ENCODE results near the gene CREG1. TPM values are rescaled to one million over a fixed set of nuclear protein-coding genes. Genes with fewer than 3 reads are reported as not detected.

Gene CREG1
- total RNA-seq, 1 experiment from 2014 or later: 102 TPM

GRCh38 chr1:167504467-167504827 lies 49.1 kb downstream of the CREG1 start:
- Histone ChIP-seq H3K4me3 (ENCODE audit: low read length) (no peak overlapping the region), H3K79me2 (ENCODE audit: low read length) (no peaks in the 10 kb centered on the region), H3K9me3 (ENCODE audit: low read length) (no peaks in the 10 kb centered on the region), H3K27ac (ENCODE audit: low read length) (peak overlapping the region; percentile 97), H3K27me3 (ENCODE audit: low read length) (no peaks in the 10 kb centered on the region), H2AFZ (ENCODE audit: low read length) (no peak overlapping the region), H3K4me1 (ENCODE audit: low read length) (peaks cover 62% of the 10 kb centered on the region), H3K9ac (ENCODE audit: low read length) (no peak overlapping the region), H3K36me3 (ENCODE audit: insufficient read depth, low read length) (no peaks in the 10 kb centered on the region), H3K9me2 (replicated peaks; ENCODE audit: insufficient read depth, low read length) (no peaks in the 10 kb centered on the region), H4K20me1 (ENCODE audit: insufficient read depth, low read depth, low read length) (no peaks in the 10 kb centered on the region), H3K4me2 (ENCODE audit: low read depth, low read length, poor library complexity, severe bottlenecking) (no peak overlapping the region)
- DNase-seq: no peak

DNA sequence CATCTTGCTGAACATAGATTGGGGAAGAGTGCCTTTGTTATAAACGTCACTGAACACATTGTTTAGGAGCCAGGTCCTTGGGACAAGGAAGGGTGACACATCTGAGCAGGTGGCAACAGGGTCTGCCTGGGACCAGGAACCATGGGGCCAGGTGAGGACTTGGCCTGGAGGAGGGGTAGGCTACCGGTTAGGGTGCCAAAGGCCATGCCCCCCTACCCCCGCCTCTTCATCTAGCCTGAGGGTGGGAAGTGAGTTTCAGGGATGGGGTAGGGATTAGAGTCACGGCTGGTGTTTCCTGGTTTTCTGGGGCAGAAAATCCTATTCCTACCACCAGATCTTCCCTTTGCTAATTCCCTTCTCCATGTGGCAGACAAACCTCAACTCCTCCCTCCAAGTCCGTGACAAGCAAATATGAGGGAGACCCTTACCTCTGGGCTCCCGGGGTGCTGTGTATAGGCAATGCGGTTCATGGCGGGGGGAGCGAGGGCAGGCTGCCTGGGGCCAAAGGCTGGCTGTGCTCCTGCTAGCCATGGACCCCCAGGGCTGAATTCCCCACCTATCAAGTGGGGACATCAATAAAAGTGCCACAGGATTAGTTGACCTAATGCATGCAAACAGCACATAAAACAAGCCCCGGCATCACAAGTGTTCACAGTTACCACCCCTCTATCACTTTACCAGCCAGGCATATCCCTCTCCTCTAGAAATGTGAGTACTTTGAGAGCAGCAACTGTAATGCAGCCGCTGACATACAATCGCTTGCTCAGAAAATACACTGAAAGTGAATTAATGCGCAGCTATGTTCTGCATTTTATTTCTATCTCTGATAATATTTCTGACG lies 49.7 kb downstream of the CREG1 start:
- peak overlapping the region; percentile 97 for H3K27ac ChIP-seq (ENCODE audit: low read length)
- H3K4me1 ChIP-seq (ENCODE audit: low read length): peaks cover 68% of the 10 kb centered on the region
- no peak overlapping the region for H3K4me3 ChIP-seq (ENCODE audit: low read length)
- H3K9ac ChIP-seq (ENCODE audit: low read length): no peak overlapping the region
- H4K20me1 ChIP-seq (ENCODE audit: insufficient read depth, low read depth, low read length): no peaks in the 10 kb centered on the region
- no peaks in the 10 kb centered on the region for H3K27me3 ChIP-seq (ENCODE audit: low read length)
- no peaks in the 10 kb centered on the region for H3K9me3 ChIP-seq (ENCODE audit: low read length)
- H2AFZ ChIP-seq (ENCODE audit: low read length): no peak overlapping the region
- DNase-seq: no peak
- H3K4me2 ChIP-seq (ENCODE audit: low read depth, low read length, poor library complexity, severe bottlenecking): peak overlapping the region; percentile 71
- no peaks in the 10 kb centered on the region for H3K36me3 ChIP-seq (ENCODE audit: insufficient read depth, low read length)
- no peaks in the 10 kb centered on the region for H3K9me2 ChIP-seq (replicated peaks; ENCODE audit: insufficient read depth, low read length)
- no peaks in the 10 kb centered on the region for H3K79me2 ChIP-seq (ENCODE audit: low read length)

GRCh38 chr1:167502719-167503462 lies 50.7 kb downstream of the CREG1 start:
- H3K4me2 ChIP-seq (ENCODE audit: low read depth, low read length, poor library complexity, severe bottlenecking): peak overlapping the region; percentile 71
- peak overlapping the region; percentile 26; the same call in 1 of the 2 replicates for H3K4me3 ChIP-seq (ENCODE audit: low read length)
- H4K20me1 ChIP-seq (ENCODE audit: insufficient read depth, low read depth, low read length): no peaks in the 10 kb centered on the region
- no peaks in the 10 kb centered on the region for H3K27me3 ChIP-seq (ENCODE audit: low read length)
- no peaks in the 10 kb centered on the region for H3K9me3 ChIP-seq (ENCODE audit: low read length)
- H3K79me2 ChIP-seq (ENCODE audit: low read length): no peaks in the 10 kb centered on the region
- H2AFZ ChIP-seq (ENCODE audit: low read length): peak overlapping the region; percentile 31
- H3K9me2 ChIP-seq (replicated peaks; ENCODE audit: insufficient read depth, low read length): no peaks in the 10 kb centered on the region
- H3K27ac ChIP-seq (ENCODE audit: low read length): peak overlapping the region; percentile 97
- H3K4me1 ChIP-seq (ENCODE audit: low read length): peaks cover 74% of the 10 kb centered on the region
- peak overlapping the region; percentile 63 for H3K9ac ChIP-seq (ENCODE audit: low read length)
- no peaks in the 10 kb centered on the region for H3K36me3 ChIP-seq (ENCODE audit: insufficient read depth, low read length)
- DNase-seq: peak; percentile 66

GRCh38 chr1:167502192-167502551 lies 51.4 kb downstream of the CREG1 start:
- Histone ChIP-seq H3K79me2 (ENCODE audit: low read length) (no peaks in the 10 kb centered on the region), H3K4me1 (ENCODE audit: low read length) (peaks cover 80% of the 10 kb centered on the region), H3K4me2 (ENCODE audit: low read depth, low read length, poor library complexity, severe bottlenecking) (peak overlapping the region; percentile 71), H3K27ac (ENCODE audit: low read length) (peak overlapping the region; percentile 97), H3K9me2 (replicated peaks; ENCODE audit: insufficient read depth, low read length) (no peaks in the 10 kb centered on the region), H3K9ac (ENCODE audit: low read length) (peak overlapping the region; percentile 63), H3K9me3 (ENCODE audit: low read length) (no peaks in the 10 kb centered on the region), H2AFZ (ENCODE audit: low read length) (peak overlapping the region; percentile 74; the same call in 1 of the 2 replicates), H3K36me3 (ENCODE audit: insufficient read depth, low read length) (no peaks in the 10 kb centered on the region), H3K27me3 (ENCODE audit: low read length) (no peaks in the 10 kb centered on the region), H3K4me3 (ENCODE audit: low read length) (peak overlapping the region; percentile 38; the same call in 1 of the 2 replicates), H4K20me1 (ENCODE audit: insufficient read depth, low read depth, low read length) (no peaks in the 10 kb centered on the region)
- DNase-seq: no peak

- DNase-seq: peak; percentile 61
- Histone ChIP-seq H3K27me3 (ENCODE audit: low read length) (no peaks in the 10 kb centered on the region), H3K4me2 (ENCODE audit: low read depth, low read length, poor library complexity, severe bottlenecking) (peak overlapping the region; percentile 71), H3K9ac (ENCODE audit: low read length) (peak overlapping the region; percentile 63), H4K20me1 (ENCODE audit: insufficient read depth, low read depth, low read length) (no peaks in the 10 kb centered on the region), H3K27ac (ENCODE audit: low read length) (peak overlapping the region; percentile 97), H3K79me2 (ENCODE audit: low read length) (no peaks in the 10 kb centered on the region), H3K4me1 (ENCODE audit: low read length) (peaks cover 81% of the 10 kb centered on the region), H2AFZ (ENCODE audit: low read length) (peak overlapping the region; percentile 74), H3K4me3 (ENCODE audit: low read length) (peak overlapping the region; percentile 38; the same call in 1 of the 2 replicates), H3K36me3 (ENCODE audit: insufficient read depth, low read length) (no peaks in the 10 kb centered on the region), H3K9me2 (replicated peaks; ENCODE audit: insufficient read depth, low read length) (no peaks in the 10 kb centered on the region), H3K9me3 (ENCODE audit: low read length) (no peaks in the 10 kb centered on the region)
These were observed 51.9 kb downstream of the CREG1 start for GRCh38 chr1:167501515-167502191.

DNA sequence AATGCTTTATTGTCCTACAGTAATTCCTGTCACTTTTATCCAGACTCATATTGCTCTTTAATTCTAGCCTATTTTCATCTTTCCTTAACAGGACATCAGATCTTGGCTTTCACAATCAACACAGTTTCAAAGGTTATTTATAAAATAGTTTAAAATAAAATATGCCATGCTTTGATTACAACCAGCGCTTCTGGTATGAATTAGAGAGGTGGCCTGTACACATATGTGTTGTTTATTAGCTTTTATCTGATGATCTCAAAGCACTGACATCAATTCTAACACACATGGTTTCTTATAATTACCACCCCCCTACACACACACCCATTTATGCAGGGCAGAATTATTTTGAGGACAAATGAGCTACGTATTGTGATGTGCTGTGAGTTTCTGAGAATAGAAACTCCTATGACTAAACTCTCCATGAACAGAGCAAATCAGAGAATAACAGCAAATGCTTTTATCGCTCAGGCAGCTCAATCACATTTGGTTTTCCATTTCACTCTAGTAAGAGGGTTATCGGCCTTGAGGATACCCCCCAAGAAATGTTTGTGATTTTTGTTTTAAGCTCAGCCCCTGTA lies 53.2 kb downstream of the CREG1 start:
- Histone ChIP-seq H3K79me2 (ENCODE audit: low read length) (no peaks in the 10 kb centered on the region), H3K4me2 (ENCODE audit: low read depth, low read length, poor library complexity, severe bottlenecking) (peak overlapping the region; percentile 71), H2AFZ (ENCODE audit: low read length) (no peak overlapping the region), H3K4me3 (ENCODE audit: low read length) (peak overlapping the region; percentile 47), H3K4me1 (ENCODE audit: low read length) (peaks cover 75% of the 10 kb centered on the region), H3K27ac (ENCODE audit: low read length) (peak overlapping the region; percentile 97), H4K20me1 (ENCODE audit: insufficient read depth, low read depth, low read length) (no peaks in the 10 kb centered on the region), H3K9me3 (ENCODE audit: low read length) (no peaks in the 10 kb centered on the region), H3K36me3 (ENCODE audit: insufficient read depth, low read length) (no peaks in the 10 kb centered on the region), H3K27me3 (ENCODE audit: low read length) (no peaks in the 10 kb centered on the region), H3K9ac (ENCODE audit: low read length) (peak overlapping the region; percentile 63), H3K9me2 (replicated peaks; ENCODE audit: insufficient read depth, low read length) (no peaks in the 10 kb centered on the region)
- DNase-seq: peak; percentile 87

GRCh38 chr1:167499664-167500101 lies 53.9 kb downstream of the CREG1 start:
- peak; percentile 96 for DNase-seq
- H3K79me2 ChIP-seq (ENCODE audit: low read length): no peaks in the 10 kb centered on the region
- no peaks in the 10 kb centered on the region for H3K36me3 ChIP-seq (ENCODE audit: insufficient read depth, low read length)
- peak overlapping the region; percentile 66 for H3K9ac ChIP-seq (ENCODE audit: low read length)
- H3K4me2 ChIP-seq (ENCODE audit: low read depth, low read length, poor library complexity, severe bottlenecking): peak overlapping the region; percentile 71
- no peak overlapping the region for H2AFZ ChIP-seq (ENCODE audit: low read length)
- no peaks in the 10 kb centered on the region for H3K9me2 ChIP-seq (replicated peaks; ENCODE audit: insufficient read depth, low read length)
- no peaks in the 10 kb centered on the region for H3K9me3 ChIP-seq (ENCODE audit: low read length)
- no peaks in the 10 kb centered on the region for H4K20me1 ChIP-seq (ENCODE audit: insufficient read depth, low read depth, low read length)
- peak overlapping the region; percentile 48 for H3K4me3 ChIP-seq (ENCODE audit: low read length)
- H3K4me1 ChIP-seq (ENCODE audit: low read length): peaks cover 70% of the 10 kb centered on the region
- peak overlapping the region; percentile 97 for H3K27ac ChIP-seq (ENCODE audit: low read length)
- H3K27me3 ChIP-seq (ENCODE audit: low read length): no peaks in the 10 kb centered on the region

Data from Karpas-422 (cell line).